Neural crest cell (in vitro differentiated cells): ENCODE measurements around the gene SYT6. TPM values are rescaled to one million over a fixed set of nuclear protein-coding genes. Genes with fewer than 3 reads are reported as not detected.

Source experiments
- DNase-seq: peaks from one replicate; pipeline ENCODE4 v3.0.0; 2021; ENCODE audit warnings: low read depth, mixed read lengths, low spot score
- H3K27ac Mint-ChIP-seq: one replicate; pipeline ENCODE4 v1.8.0; 2021; ENCODE audit warnings: mild to moderate bottlenecking, mixed read lengths; ENCODE audit not compliant: unreplicated experiment
- H3K27me3 Mint-ChIP-seq: 2 replicates; pipeline ENCODE4 v1.8.0; 2021; ENCODE audit warnings: low read depth, mild to moderate bottlenecking, mixed read lengths
- H3K36me3 Mint-ChIP-seq: 2 replicates; pipeline ENCODE4 v1.8.0; 2021; ENCODE audit warnings: low read depth, mild to moderate bottlenecking, mixed read lengths
- H3K4me1 Mint-ChIP-seq: 2 replicates; pipeline ENCODE4 v1.8.0; 2021; ENCODE audit warnings: mixed read lengths
- H3K4me3 Mint-ChIP-seq: one replicate; pipeline ENCODE4 v1.8.0; 2021; ENCODE audit warnings: mild to moderate bottlenecking, mixed read lengths
- H3K9me3 Mint-ChIP-seq: 2 replicates; pipeline ENCODE4 v1.8.0; 2021; ENCODE audit warnings: mixed read lengths
- total RNA-seq: library from RNA; stranded (reverse); gene quantifications from 2 replicates; pipeline ENCODE4 v1.2.1, GENCODE V29; 2021
- TF ChIP-seq, protein P1 (sequence below): fragments of 200-600 bp; sonication (generic); conservative IDR thresholded peaks from 2 replicates; pipeline ENCODE4 v1.5.0; 2021; ENCODE audit warnings: antibody characterized with exemption, mild to moderate bottlenecking

The SYT6 gene
- total RNA-seq, 1 donor from 2014 or later, result 3.1 TPM

DNA sequence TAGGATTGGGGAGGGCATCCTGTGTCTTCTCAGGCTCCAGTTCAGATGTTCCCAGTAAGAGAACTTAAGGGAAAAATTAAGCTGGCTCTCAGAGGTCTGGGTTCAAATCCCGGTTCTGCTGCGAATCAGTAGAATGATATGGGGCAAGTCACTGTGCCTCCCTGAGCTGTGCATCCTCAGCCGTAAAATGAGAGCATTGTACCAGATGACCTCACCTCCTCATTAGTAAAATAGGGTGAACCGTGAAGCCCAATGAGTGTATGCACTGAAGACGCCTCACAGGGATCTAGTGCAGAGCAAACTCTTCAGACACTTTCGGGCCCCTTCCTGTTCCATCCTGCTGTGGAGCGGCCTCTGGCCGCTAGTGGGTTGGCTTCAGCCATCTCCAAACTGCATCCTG is 36.0 kb downstream of the SYT6 start:
- Mint-ChIP-seq H3K36me3 (no peaks in the 10 kb centered on the region), H3K27ac (no peak overlapping the region), H3K9me3 (peaks cover 3% of the 10 kb centered on the region), H3K27me3 (no peaks in the 10 kb centered on the region), H3K4me3 (no peak overlapping the region), H3K4me1 (peaks cover 29% of the 10 kb centered on the region)
- TF ChIP-seq, protein P1, sequence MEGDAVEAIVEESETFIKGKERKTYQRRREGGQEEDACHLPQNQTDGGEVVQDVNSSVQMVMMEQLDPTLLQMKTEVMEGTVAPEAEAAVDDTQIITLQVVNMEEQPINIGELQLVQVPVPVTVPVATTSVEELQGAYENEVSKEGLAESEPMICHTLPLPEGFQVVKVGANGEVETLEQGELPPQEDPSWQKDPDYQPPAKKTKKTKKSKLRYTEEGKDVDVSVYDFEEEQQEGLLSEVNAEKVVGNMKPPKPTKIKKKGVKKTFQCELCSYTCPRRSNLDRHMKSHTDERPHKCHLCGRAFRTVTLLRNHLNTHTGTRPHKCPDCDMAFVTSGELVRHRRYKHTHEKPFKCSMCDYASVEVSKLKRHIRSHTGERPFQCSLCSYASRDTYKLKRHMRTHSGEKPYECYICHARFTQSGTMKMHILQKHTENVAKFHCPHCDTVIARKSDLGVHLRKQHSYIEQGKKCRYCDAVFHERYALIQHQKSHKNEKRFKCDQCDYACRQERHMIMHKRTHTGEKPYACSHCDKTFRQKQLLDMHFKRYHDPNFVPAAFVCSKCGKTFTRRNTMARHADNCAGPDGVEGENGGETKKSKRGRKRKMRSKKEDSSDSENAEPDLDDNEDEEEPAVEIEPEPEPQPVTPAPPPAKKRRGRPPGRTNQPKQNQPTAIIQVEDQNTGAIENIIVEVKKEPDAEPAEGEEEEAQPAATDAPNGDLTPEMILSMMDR, result no peak
- no peak for DNase-seq

DNA sequence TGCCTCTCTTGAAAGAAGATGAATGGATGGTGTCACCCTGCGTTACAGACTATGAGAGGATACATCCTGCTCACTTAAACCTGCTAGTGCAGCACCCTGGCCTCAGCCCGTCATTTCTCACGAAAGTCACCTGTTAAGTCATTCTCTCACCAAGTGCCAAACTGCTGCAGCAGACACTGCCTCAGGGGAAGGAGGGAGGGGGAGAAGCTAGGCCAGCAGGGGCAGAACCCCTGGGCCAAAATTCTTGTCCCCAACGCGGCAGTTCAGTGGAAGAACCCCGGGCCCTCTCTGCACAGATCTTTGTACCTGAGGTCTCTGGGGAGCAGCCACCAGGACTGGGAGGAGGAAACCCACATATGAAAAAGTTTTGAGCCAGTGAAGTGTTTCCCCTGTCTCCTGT is 37.6 kb downstream of the SYT6 start:
- peak overlapping the region; percentile 27 for H3K27ac Mint-ChIP-seq
- H3K9me3 Mint-ChIP-seq, result peaks cover 3% of the 10 kb centered on the region
- peaks cover 27% of the 10 kb centered on the region for H3K4me1 Mint-ChIP-seq
- no peaks in the 10 kb centered on the region for H3K27me3 Mint-ChIP-seq
- DNase-seq, result no peak
- TF ChIP-seq, protein P1, result no peak
- no peak overlapping the region for H3K4me3 Mint-ChIP-seq
- H3K36me3 Mint-ChIP-seq, result no peaks in the 10 kb centered on the region

DNA sequence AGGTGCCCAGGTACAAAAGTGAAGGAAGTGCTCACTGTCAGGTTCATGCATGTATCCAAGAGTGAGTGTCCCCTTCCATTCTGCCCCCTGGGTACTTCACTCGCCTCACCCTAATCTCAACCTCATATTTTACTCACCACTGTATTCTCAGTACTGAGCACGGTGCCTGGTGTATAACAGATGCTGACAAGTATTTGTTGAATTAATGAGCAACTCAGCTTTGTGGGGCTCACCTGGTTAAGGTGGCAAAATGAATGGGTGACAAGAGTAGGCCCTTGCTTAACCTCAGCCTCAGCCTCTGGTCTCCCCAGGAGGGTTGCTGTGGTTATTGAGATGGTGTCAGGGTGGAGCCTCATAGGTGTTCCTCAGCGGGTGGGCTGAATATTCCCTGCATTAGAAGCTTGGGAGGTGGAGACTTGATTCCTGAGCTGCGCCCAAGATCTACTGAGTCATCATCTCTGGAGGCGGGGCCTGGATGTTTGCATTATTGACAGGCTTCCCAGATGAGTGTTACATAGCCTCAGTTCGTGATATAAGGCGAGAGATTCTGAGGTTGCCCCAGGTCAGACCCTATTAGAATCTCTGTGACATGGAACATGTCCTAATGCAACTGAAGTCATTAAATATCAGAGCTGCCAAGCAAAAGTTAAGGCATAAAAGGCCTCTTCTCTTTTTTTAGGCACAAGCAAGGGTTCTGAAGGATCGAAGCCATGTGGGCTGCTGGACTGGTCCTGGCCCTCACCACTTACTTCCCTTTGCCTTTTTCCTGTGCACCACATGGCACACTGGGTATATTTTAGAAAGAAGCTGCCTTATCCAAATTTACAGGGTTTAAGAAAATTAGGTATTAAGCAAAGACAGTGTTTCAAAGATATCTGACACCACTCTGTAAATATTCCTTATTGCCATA is 39.2 kb downstream of the SYT6 start:
- H3K36me3 Mint-ChIP-seq, result no peaks in the 10 kb centered on the region

DNA sequence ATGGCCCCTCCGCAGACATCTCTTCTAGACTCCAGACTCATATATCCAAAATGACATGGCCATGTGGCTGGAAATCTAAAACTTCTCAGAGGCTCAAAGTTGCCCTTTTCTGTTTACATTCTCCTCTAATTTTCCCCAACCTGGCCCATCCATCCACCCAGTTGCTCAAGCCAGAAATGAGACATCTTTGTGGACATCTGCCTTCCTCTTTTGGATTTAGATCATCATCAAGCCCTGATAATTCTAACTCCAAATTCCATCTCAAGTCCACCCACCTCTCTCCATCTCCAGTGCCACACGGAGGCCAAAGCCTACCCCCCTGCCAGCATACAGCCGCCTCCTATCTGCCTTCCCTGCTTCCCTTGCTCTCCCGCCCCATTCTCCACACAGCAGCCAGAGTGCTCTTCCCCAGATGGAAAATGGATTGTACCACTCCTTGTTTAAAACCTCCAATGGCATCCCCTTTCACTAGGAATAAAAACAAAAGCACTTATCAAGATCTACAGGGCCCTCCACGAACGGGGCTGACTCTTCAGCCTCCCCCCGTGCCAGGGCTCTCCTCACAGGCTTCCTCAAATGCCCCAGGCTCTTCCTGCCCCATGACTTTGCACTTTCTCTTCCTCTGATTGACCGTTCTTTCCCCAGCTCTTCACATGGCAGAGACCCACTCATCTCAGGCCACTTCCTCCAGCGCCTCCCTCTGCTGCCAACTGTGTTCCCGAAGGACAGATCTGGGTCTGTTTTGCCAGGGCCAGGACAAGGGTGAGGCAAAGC is 40.1 kb downstream of the SYT6 start:
- Mint-ChIP-seq H3K4me3 (no peak overlapping the region), H3K27me3 (no peaks in the 10 kb centered on the region), H3K4me1 (peaks cover 21% of the 10 kb centered on the region), H3K27ac (peak overlapping the region; percentile 87), H3K36me3 (no peaks in the 10 kb centered on the region), H3K9me3 (peaks cover 3% of the 10 kb centered on the region)
- no peak for DNase-seq
- TF ChIP-seq, protein P1, result no peak

More for the DNA sequence above, 39.2 kb downstream of the SYT6 start:
- no peak overlapping the region for H3K4me3 Mint-ChIP-seq
- H3K4me1 Mint-ChIP-seq, result peaks cover 27% of the 10 kb centered on the region
- peaks cover 3% of the 10 kb centered on the region for H3K9me3 Mint-ChIP-seq
- TF ChIP-seq, protein P1, result no peak
- H3K27ac Mint-ChIP-seq, result peak overlapping the region; percentile 87
- DNase-seq, result no peak
- H3K27me3 Mint-ChIP-seq, result no peaks in the 10 kb centered on the region

DNA sequence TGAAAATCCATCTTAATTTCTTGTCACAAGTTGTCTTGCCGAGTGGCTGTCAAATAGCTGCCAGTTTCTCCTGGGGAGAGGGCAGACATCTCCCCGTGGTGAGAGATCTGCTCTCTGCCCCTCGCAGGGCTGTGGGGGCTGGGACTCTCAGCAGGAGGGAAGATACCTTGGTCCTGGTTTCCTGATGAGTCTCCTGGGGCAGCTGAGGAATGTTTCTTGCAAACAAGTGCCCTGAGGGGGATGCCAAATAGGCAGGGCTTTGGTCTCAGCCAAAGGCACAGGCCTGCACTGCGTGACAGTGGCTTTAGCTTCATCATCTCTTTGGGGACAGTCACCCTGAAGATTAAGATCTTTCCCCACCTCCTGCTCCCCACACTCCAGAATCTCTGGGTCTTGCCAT is 40.9 kb downstream of the SYT6 start:
- H3K27ac Mint-ChIP-seq, result no peak overlapping the region
- no peaks in the 10 kb centered on the region for H3K36me3 Mint-ChIP-seq
- H3K4me1 Mint-ChIP-seq, result peaks cover 20% of the 10 kb centered on the region
- no peak for DNase-seq
- H3K27me3 Mint-ChIP-seq, result no peaks in the 10 kb centered on the region
- H3K4me3 Mint-ChIP-seq, result no peak overlapping the region
- peaks cover 3% of the 10 kb centered on the region for H3K9me3 Mint-ChIP-seq
- TF ChIP-seq, protein P1, result no peak
